H1 (cell line): ENCODE measurements around the gene SURF1. TPM values are rescaled to one million over a fixed set of nuclear protein-coding genes. Genes with fewer than 3 reads are reported as not detected.

ENCODE experiments used
- GABPA ChIP-seq: IDR thresholded peaks from 2 replicates; pipeline ENCODE4 v1.6.1; 2011; ENCODE audit warnings: mild to moderate bottlenecking, low read length, moderate library complexity, borderline replicate concordance; ENCODE audit not compliant: insufficient read depth
- NANOG ChIP-seq: IDR thresholded peaks from 2 replicates; pipeline ENCODE4 v1.6.1; 2011; ENCODE audit warnings: low read length, low read depth, mild to moderate bottlenecking, inconsistent platforms; ENCODE audit not compliant: insufficient read depth, poor library complexity, severe bottlenecking
- RXRA ChIP-seq: IDR thresholded peaks from 2 replicates; pipeline ENCODE4 v1.6.1; 2011; ENCODE audit warnings: low read depth, mild to moderate bottlenecking, low read length, moderate library complexity; ENCODE audit not compliant: insufficient read depth
- SAP30 ChIP-seq: fragments of 300-600 bp; sonication (generic); IDR thresholded peaks from 2 replicates; pipeline ENCODE4 v1.7.1; 2012; ENCODE audit warnings: low read length, moderate library complexity, mild to moderate bottlenecking, inconsistent platforms; ENCODE audit not compliant: insufficient read depth, insufficient replicate concordance
- SIRT6 ChIP-seq: IDR thresholded peaks from one replicate; pipeline ENCODE4 v1.7.1; 2012; ENCODE audit warnings: low read length, inconsistent platforms
- ZNF274 ChIP-seq: IDR thresholded peaks from 2 replicates; pipeline ENCODE4 v1.7.0; 2012; ENCODE audit warnings: low read length, borderline replicate concordance; ENCODE audit errors: extremely low read depth
- polyA plus RNA-seq, 7 experiments: library from polyadenylated mRNA; depleted of rRNA in 3 of 7; stranded (reverse) in 5 of 7; unstranded in 2 of 7; fragments of >200 nt in 5 of 7; fragments of 200-250 nt in 2 of 7; gene quantifications; 1 replicate in 5 of 7; 2 replicates in 1 of 7; 4 replicates in 1 of 7; pipeline versions ENCODE4 v1.2.1 to v1.2.3, GENCODE V29; 2011 to 2013; ENCODE audit warnings: missing spikeins in 2 of 7, mixed read lengths in 2 of 7
- small RNA-seq: library from polyadenylated mRNA; stranded (forward); fragments of <200 nt; extraction: miRNeasy Mini kit (QIAGEN cat#:217004); gene quantifications from one replicate; pipeline ENCODE3, GENCODE V24; 2013; ENCODE audit not compliant: insufficient read depth
- total RNA-seq: library from RNA; stranded (reverse); fragmentation: NEBNext Ultra II Directional; extraction: Animal tissue kit (Norgen Biotek cat#: 25700); gene quantifications from 2 replicates; pipeline ENCODE4 v1.2.1, GENCODE V29; 2021

The SURF1 gene
- total and polyA plus RNA-seq, 2 of the 8 experiments (the other 6 are each of a cell fraction or from before 2014, with no cell fraction given), result 43.1 to 44.7 TPM

DNA sequence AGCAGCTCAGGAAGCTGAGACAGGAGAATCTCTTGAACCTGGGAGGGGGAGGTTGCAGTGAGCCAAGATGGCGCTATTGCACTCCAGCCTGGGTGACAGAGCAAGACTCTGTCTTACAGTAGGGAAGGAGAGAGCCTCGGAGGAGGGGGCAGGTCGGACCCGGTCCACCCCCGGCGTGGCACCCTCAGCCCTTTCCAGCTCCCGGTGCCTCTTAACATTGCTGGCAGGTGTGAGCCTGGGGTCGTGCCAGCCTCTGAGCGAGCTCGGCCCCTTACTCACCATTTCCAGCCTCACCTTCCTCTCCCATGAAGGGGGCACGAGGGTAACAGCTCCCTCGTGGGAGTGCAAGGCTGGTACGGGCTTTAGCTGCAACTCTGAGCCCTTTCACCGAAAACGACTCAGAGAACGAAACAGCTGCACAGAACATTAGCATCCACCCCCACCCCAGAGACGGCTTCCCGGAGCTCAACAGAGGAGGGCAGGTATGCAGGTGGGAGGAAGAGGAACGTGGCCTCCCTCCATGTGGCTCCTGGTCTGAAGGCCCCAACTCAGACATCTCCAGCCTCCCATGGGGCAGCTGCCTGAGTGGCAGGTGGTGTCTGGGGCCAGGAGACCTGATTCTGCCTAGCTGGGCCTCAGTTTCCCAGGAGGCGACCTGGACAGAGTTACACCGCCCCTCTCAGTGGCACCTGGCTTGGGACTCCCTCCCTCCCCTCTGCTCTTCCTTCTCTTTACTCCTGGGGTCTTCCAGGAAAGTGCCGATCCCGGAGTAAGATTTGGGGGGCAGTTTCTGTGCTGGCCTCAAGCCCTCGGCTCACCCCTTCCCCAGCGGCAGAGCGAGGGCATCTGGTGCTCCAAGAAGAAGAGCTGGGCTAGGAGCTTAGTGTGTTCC lies 52.8 kb downstream of the SURF1 start (continued):
- TF ChIP-seq NANOG, result no peak
- TF ChIP-seq SIRT6, result no peak
- no peak for TF ChIP-seq ZNF274
- TF ChIP-seq SAP30, result no peak
- no peak for TF ChIP-seq GABPA
- TF ChIP-seq RXRA, result no peak

Small RNA genes lying within 50 kb of the gene (small RNA-seq; reads per million reads assigned to genes)
- gene RF00019, result not detected
- not detected for gene SNORD24
- gene SNORD36A, result not detected
- gene SNORD36B, result not detected
- not detected for gene SNORD36C

Other genes starting within 250 kb of the SURF1 start
- gene RALGDS, start 235.2 kb downstream of the SURF1 start, total RNA-seq, result 11.2 and 14.5 TPM in 2 replicates
- gene RALGDS, start 235.2 kb downstream of the SURF1 start, polyA plus RNA-seq (2011; rRNA removed), result 25.5 and 29.3 TPM in 2 replicates
- gene GBGT1, start 192.6 kb downstream of the SURF1 start, total RNA-seq, result 9.7 and 10.0 TPM in 2 replicates
- gene GBGT1, start 192.6 kb downstream of the SURF1 start, polyA plus RNA-seq (2011; rRNA removed), result 7.1 and 10.1 TPM in 2 replicates
- gene OBP2B, start 147.2 kb downstream of the SURF1 start, total RNA-seq, result not detected in 2 replicates
- not detected in 2 replicates for gene OBP2B, start 147.2 kb downstream of the SURF1 start, polyA plus RNA-seq (2011; rRNA removed)
- gene ABO, start 81.3 kb downstream of the SURF1 start, total RNA-seq, result not detected in 2 replicates
- gene ABO, start 81.3 kb downstream of the SURF1 start, polyA plus RNA-seq (2011; rRNA removed), result 0.03 and 0.19 TPM in 2 replicates
- gene SURF6, start 20.3 kb downstream of the SURF1 start, total RNA-seq, result 23.7 and 26.7 TPM in 2 replicates
- gene SURF6, start 20.3 kb downstream of the SURF1 start, polyA plus RNA-seq (2011; rRNA removed), result 6.1 and 9.6 TPM in 2 replicates
- 56.4 and 61.8 TPM in 2 replicates for gene MED22, start 8.4 kb downstream of the SURF1 start, total RNA-seq
- gene MED22, start 8.4 kb downstream of the SURF1 start, polyA plus RNA-seq (2011; rRNA removed), result 68.4 and 105 TPM in 2 replicates
- gene RPL7A, start 8.3 kb downstream of the SURF1 start, total RNA-seq, result 2,578 and 2,633 TPM in 2 replicates
- 2,379 and 2,783 TPM in 2 replicates for gene RPL7A, start 8.3 kb downstream of the SURF1 start, polyA plus RNA-seq (2011; rRNA removed)
- 36.6 and 42.1 TPM in 2 replicates for gene SURF2, start 63 bp upstream of the SURF1 start, total RNA-seq
- 37.7 and 54.4 TPM in 2 replicates for gene SURF2, start 63 bp upstream of the SURF1 start, polyA plus RNA-seq (2011; rRNA removed)
- gene SURF4, start 19.6 kb upstream of the SURF1 start, total RNA-seq, result 167 and 182 TPM in 2 replicates
- 176 and 201 TPM in 2 replicates for gene SURF4, start 19.6 kb upstream of the SURF1 start, polyA plus RNA-seq (2011; rRNA removed)
- gene STKLD1, start 19.9 kb upstream of the SURF1 start, total RNA-seq, result not detected in 2 replicates
- 0.26 and 0.55 TPM in 2 replicates for gene STKLD1, start 19.9 kb upstream of the SURF1 start, polyA plus RNA-seq (2011; rRNA removed)
- 37.7 and 38.3 TPM in 2 replicates for gene REXO4, start 61.5 kb upstream of the SURF1 start, total RNA-seq
- gene REXO4, start 61.5 kb upstream of the SURF1 start, polyA plus RNA-seq (2011; rRNA removed), result 19.1 and 27.2 TPM in 2 replicates
- gene ADAMTS13, start 65.9 kb upstream of the SURF1 start, total RNA-seq, result 5.1 and 5.8 TPM in 2 replicates
- 4.4 and 6.6 TPM in 2 replicates for gene ADAMTS13, start 65.9 kb upstream of the SURF1 start, polyA plus RNA-seq (2011; rRNA removed)
- gene CACFD1, start 103.5 kb upstream of the SURF1 start, total RNA-seq, result 13.3 and 13.4 TPM in 2 replicates
- 15.5 and 23.6 TPM in 2 replicates for gene CACFD1, start 103.5 kb upstream of the SURF1 start, polyA plus RNA-seq (2011; rRNA removed)
- 16.6 and 17.9 TPM in 2 replicates for gene SLC2A6, start 122.6 kb upstream of the SURF1 start, total RNA-seq
- gene SLC2A6, start 122.6 kb upstream of the SURF1 start, polyA plus RNA-seq (2011; rRNA removed), result 17.8 and 18.6 TPM in 2 replicates
- gene MYMK, start 168.5 kb upstream of the SURF1 start, total RNA-seq, result not detected in 2 replicates
- 0.30 TPM in 1 of 2 replicates, not detected in the other for gene MYMK, start 168.5 kb upstream of the SURF1 start, polyA plus RNA-seq (2011; rRNA removed)
- gene ADAMTSL2, start 178.2 kb upstream of the SURF1 start, total RNA-seq, result 0.69 and 0.74 TPM in 2 replicates
- 0.76 and 1.0 TPM in 2 replicates for gene ADAMTSL2, start 178.2 kb upstream of the SURF1 start, polyA plus RNA-seq (2011; rRNA removed)